IMR-90 (cell line): Measurements from ENCODE around the gene PEX19. TPM values are rescaled to one million over a fixed set of nuclear protein-coding genes. Genes with fewer than 3 reads are reported as not detected.

Experiments
- ATAC-seq: fragments of 200-7000 bp; cut with Tn5 transposase; 2 replicates; pipeline ENCODE4 v1.9.1; 2020; ENCODE audit warnings: low read depth, mild to moderate bottlenecking, moderate library complexity
- BruUV-seq: library from RNA; stranded (reverse); fragments of 400-500 nt; replicated peaks from 2 replicates; lab custom pipeline; 2021; lab: Mats Ljungman, UMichigan
- CTCF ChIA-PET: fragments of 300-600 bp; formaldehyde crosslinking; extraction: SDS; loops from one replicate; lab custom pipeline; 2021; ENCODE audit warnings: antibody characterized with exemption; lab: Yijun Ruan, JAX
- POLR2A ChIA-PET: fragments of 300-600 bp; sonication (Branson Sonifier 250); formaldehyde crosslinking; loops from one replicate; lab custom pipeline; 2022; ENCODE audit warnings: antibody characterized with exemption; ENCODE audit not compliant: unreplicated experiment; lab: Charles Lee
- DNase-seq: peaks from one replicate; pipeline ENCODE4 v3.0.0; 2013
- H2AFZ ChIP-seq: replicated peaks from 2 replicates; pipeline ENCODE3; 2013; ENCODE audit warnings: low read length, mild to moderate bottlenecking; ENCODE audit not compliant: poor library complexity
- H2AK5ac ChIP-seq: 2 replicates; pipeline ENCODE4 v1.6.1; 2013; ENCODE audit warnings: low read depth, low read length, inconsistent platforms
- H2AK9ac ChIP-seq: replicated peaks from 2 replicates; pipeline ENCODE3; 2013; ENCODE audit warnings: mild to moderate bottlenecking, low read depth, low read length, moderate library complexity; ENCODE audit not compliant: poor library complexity
- H2BK120ac ChIP-seq: 2 replicates; pipeline ENCODE4 v1.6.1; 2013; ENCODE audit warnings: low read depth, low read length, inconsistent platforms
- H2BK15ac ChIP-seq: 3 replicates; pipeline ENCODE4 v1.6.1; 2013; ENCODE audit warnings: low read depth, low read length, inconsistent platforms
- H2BK20ac ChIP-seq: 2 replicates; pipeline ENCODE4 v1.6.1; 2013; ENCODE audit warnings: low read depth, mild to moderate bottlenecking, inconsistent platforms, low read length, moderate library complexity
- H2BK5ac ChIP-seq: 2 replicates; pipeline ENCODE4 v1.6.1; 2013; ENCODE audit warnings: mild to moderate bottlenecking, low read depth, low read length, inconsistent platforms; ENCODE audit not compliant: poor library complexity, severe bottlenecking
- H3K14ac ChIP-seq: replicated peaks from 2 replicates; pipeline ENCODE4 v1.6.1; 2013; ENCODE audit warnings: low read depth, low read length, inconsistent platforms
- H3K18ac ChIP-seq: 2 replicates; pipeline ENCODE4 v1.6.1; 2013; ENCODE audit warnings: low read depth, low read length, control low read depth
- H3K23ac ChIP-seq: 2 replicates; pipeline ENCODE4 v1.6.1; 2013; ENCODE audit warnings: low read depth, low read length, inconsistent platforms
- H3K27ac ChIP-seq: 2 replicates; pipeline ENCODE4 v1.5.1; 2013; ENCODE audit warnings: mild to moderate bottlenecking, control low read depth, low read length; ENCODE audit not compliant: insufficient read depth
- H3K27me3 ChIP-seq: 2 replicates; pipeline ENCODE4 v1.6.1; 2013; ENCODE audit warnings: low read length; ENCODE audit not compliant: control insufficient read depth, insufficient read depth
- H3K36me3 ChIP-seq: 2 replicates; pipeline ENCODE4 v1.6.1; 2013; ENCODE audit warnings: low read length, mixed read lengths; ENCODE audit not compliant: control insufficient read depth, insufficient read depth
- H3K4ac ChIP-seq: 2 replicates; pipeline ENCODE4 v1.6.1; 2013; ENCODE audit warnings: low read depth, low read length, inconsistent platforms
- H3K4me1 ChIP-seq: 2 replicates; pipeline ENCODE4 v1.6.1; 2013; ENCODE audit warnings: low read length, mixed read lengths; ENCODE audit not compliant: control insufficient read depth, insufficient read depth
- H3K4me2 ChIP-seq: 2 replicates; pipeline ENCODE4 v1.6.1; 2013; ENCODE audit warnings: low read depth, mild to moderate bottlenecking, control low read depth, low read length, moderate library complexity
- H3K4me3 ChIP-seq: 2 replicates; pipeline ENCODE4 v1.5.1; 2013; ENCODE audit warnings: low read depth, mild to moderate bottlenecking, control low read depth, low read length, moderate library complexity; ENCODE audit not compliant: insufficient read depth
- H3K56ac ChIP-seq: 2 replicates; pipeline ENCODE4 v1.6.1; 2013; ENCODE audit warnings: low read length, inconsistent platforms; ENCODE audit not compliant: insufficient read depth; ENCODE audit errors: extremely low read depth
- H3K79me1 ChIP-seq, 2 experiments: 2 replicates each; pipeline ENCODE4 v1.6.1; 2013; ENCODE audit warnings: low read length in 2 of 2, inconsistent platforms in 1 of 2, low read depth in 1 of 2
- H3K9ac ChIP-seq: 2 replicates; pipeline ENCODE4 v1.6.1; 2013; ENCODE audit warnings: low read depth, low read length, control low read depth
- H3K9me1 ChIP-seq: 2 replicates; pipeline ENCODE4 v1.6.1; 2013; ENCODE audit warnings: low read length, inconsistent platforms; ENCODE audit not compliant: insufficient read depth
- H3K9me3 ChIP-seq: 2 replicates; pipeline ENCODE4 v1.6.1; 2013; ENCODE audit warnings: low read length; ENCODE audit not compliant: control insufficient read depth, insufficient read depth
- H4K20me1 ChIP-seq: 2 replicates; pipeline ENCODE4 v1.6.1; 2013; ENCODE audit warnings: low read length, inconsistent platforms; ENCODE audit not compliant: insufficient read depth
- H4K5ac ChIP-seq: 2 replicates; pipeline ENCODE4 v1.6.1; 2013; ENCODE audit warnings: mild to moderate bottlenecking, low read depth, low read length, control low read depth
- H4K8ac ChIP-seq, 2 experiments: 2 replicates each; pipeline ENCODE4 v1.6.1; 2013; ENCODE audit warnings: low read depth in 2 of 2, low read length in 2 of 2, control low read depth in 1 of 2, inconsistent platforms in 1 of 2
- H4K91ac ChIP-seq: 2 replicates; pipeline ENCODE4 v1.6.1; 2013; ENCODE audit warnings: low read depth, low read length, inconsistent platforms; ENCODE audit not compliant: insufficient read depth
- RFX5 ChIP-seq: IDR thresholded peaks from 2 replicates; pipeline ENCODE4 v1.8.0; 2012; ENCODE audit warnings: low read depth, mild to moderate bottlenecking, low read length, moderate library complexity
- WGBS, 2 experiments: methylation state at CpG; one replicate each; pipeline versions ENCODE4 v1.1.5 to v1.1.7; 2013; ENCODE audit warnings: missing lambda C conversion rate in 2 of 2; ENCODE audit not compliant: insufficient read length in 1 of 2; ENCODE audit errors: extremely low coverage in 2 of 2; 5-methylcytosine and 5-hydroxymethylcytosine counted together
- dilution Hi-C: fragments of 300-500 bp; cut with HindIII; formaldehyde crosslinking; loops from one replicate; pipeline ENCODE4 v1.14.3; 2018; ENCODE audit warnings: low sequenced_read_pairs; ENCODE audit not compliant: unreplicated experiment
- in situ Hi-C: fragments of 300-500 bp; cut with MboI; formaldehyde crosslinking; loops from 3 replicates; pipeline ENCODE4 v1.14.3; 2019; ENCODE audit warnings: low sequenced_read_pairs, inconsistent platforms, mixed read lengths
- intact Hi-C: fragments of 100-400 bp; cut with micrococcal nuclease; formaldehyde crosslinking; loops from 2 replicates; pipeline ENCODE4 v1.10.0; 2022
- polyA plus RNA-seq, 3 experiments: library from polyadenylated mRNA; depleted of rRNA; stranded (reverse); fragments of >200 nt; gene quantifications; 2 replicates each; pipeline ENCODE4 v1.2.3, GENCODE V29; 2012; ENCODE audit warnings: low replicate concordance in 1 of 3
- total RNA-seq: library from RNA; depleted of rRNA; stranded (reverse); fragments of >200 nt; gene quantifications from 2 replicates; pipeline ENCODE4 v1.2.3, GENCODE V29; 2012

Gene PEX19
- total and polyA plus RNA-seq, 2 of the 4 experiments (the other 2 are of a cell fraction), result 44.5 to 67.7 TPM

DNA sequence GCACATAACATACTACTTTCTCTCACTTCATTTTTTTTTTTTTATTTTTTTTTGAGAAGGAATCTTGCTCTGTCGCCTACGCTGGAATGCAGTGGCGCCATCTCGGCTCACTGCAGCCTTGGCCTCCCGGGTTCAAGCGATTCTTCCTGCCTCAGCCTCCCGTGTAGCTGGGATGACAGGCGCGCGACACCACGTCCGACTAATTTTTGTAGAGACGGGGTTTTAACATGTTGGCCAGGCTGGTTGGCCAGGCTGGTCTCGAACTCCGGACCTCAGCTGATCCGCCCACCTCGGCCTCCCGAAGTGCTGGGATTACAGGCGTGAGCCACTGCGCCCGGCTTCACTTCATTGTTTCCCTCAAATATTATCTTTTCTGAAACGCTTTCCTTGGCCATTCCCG is 573 bp upstream of the PEX19 start:
- no peak overlapping the region for H3K4ac ChIP-seq
- ChIA-PET CTCF (interaction anchor here (0.7 to 0.9 kb wide), 2 partner anchors 29 to 200 kb away, joined by 3 to 4 read pairs; no protein-coding TSS in a partner anchor), POLR2A (interaction anchor here (1.6 kb wide), 1 partner anchor 10 kb away, joined by 3 read pairs; no protein-coding TSS in a partner anchor)
- no peak overlapping the region for H4K91ac ChIP-seq
- H3K14ac ChIP-seq, result no peak overlapping the region
- H3K18ac ChIP-seq, result no peak overlapping the region
- H2AFZ ChIP-seq, result no peak overlapping the region
- in situ Hi-C loops, result no loop called here
- no peak overlapping the region for H2BK5ac ChIP-seq
- peaks cover 4% of the 10 kb centered on the region for H3K9me1 ChIP-seq
- no peak overlapping the region for H4K5ac ChIP-seq
- no peak overlapping the region for H2BK120ac ChIP-seq
- no peak overlapping the region for H2AK9ac ChIP-seq
- dilution Hi-C loops, result no loop called here
- H3K9me3 ChIP-seq, result no peaks in the 10 kb centered on the region
- H2BK15ac ChIP-seq, result no peak overlapping the region
- H2AK5ac ChIP-seq, result no peak overlapping the region
- H3K4me3 ChIP-seq, result no peak overlapping the region
- H4K8ac ChIP-seq, result no peak overlapping the region
- no peak for DNase-seq
- TF ChIP-seq RFX5, result no peak
- no peak overlapping the region for H3K4me2 ChIP-seq
- intact Hi-C loops, result loop anchor here (1.0 to 2.0 kb wide), 2 partner anchors 23 to 93 kb away; partner anchors contain the start of gene DCAF8
- peaks cover 3% of the 10 kb centered on the region; the same call in 1 of the 2 replicates for H3K4me1 ChIP-seq
- 87% methylated on average over 21 of the region's 23 CpGs; no CpG with 5 or more reads in 1 of the 2 experiments for WGBS, 2 experiments
- H3K79me1 ChIP-seq, result peaks cover 21 to 34% of the 10 kb centered on the region in 2 experiments
- H3K23ac ChIP-seq, result no peak overlapping the region
- H3K27me3 ChIP-seq, result no peaks in the 10 kb centered on the region
- H3K9ac ChIP-seq, result no peak overlapping the region
- no peak overlapping the region for H3K56ac ChIP-seq
- H3K36me3 ChIP-seq, result peaks cover 26% of the 10 kb centered on the region
- no peak overlapping the region for H2BK20ac ChIP-seq
- no peak for ATAC-seq
- H4K20me1 ChIP-seq, result no peaks in the 10 kb centered on the region; the same call in 1 of the 2 replicates
- H3K27ac ChIP-seq, result no peak overlapping the region
- BruUV-seq, result no TSS peak
